OCI-LY1 (cell line): ENCODE measurements around the gene ADAMTSL4.

Experiments
- H2AFZ ChIP-seq: fragments of 200-600 bp; sonication (generic), shearing (Covaris generic); 2 replicates; pipeline ENCODE4 v1.6.0; 2014; ENCODE audit warnings: antibody characterized with exemption, mild to moderate bottlenecking, low read length
- H3F3A ChIP-seq: fragments of 200-600 bp; sonication (generic), shearing (Covaris generic); 2 replicates; pipeline ENCODE4 v1.6.0; 2014; ENCODE audit warnings: mild to moderate bottlenecking, antibody characterized with exemption, low read length, moderate library complexity; ENCODE audit not compliant: insufficient read depth
- H3K27ac ChIP-seq: fragments of 200-600 bp; sonication (generic); 2 replicates; pipeline ENCODE4 v1.5.1; 2014; ENCODE audit warnings: low read length, mixed run types, mild to moderate bottlenecking, low read depth; ENCODE audit not compliant: poor library complexity, severe bottlenecking
- H3K27me3 ChIP-seq: fragments of 200-600 bp; sonication (generic); 2 replicates; pipeline ENCODE4 v1.6.0; 2014; ENCODE audit warnings: antibody characterized with exemption, mild to moderate bottlenecking, low read length, moderate library complexity; ENCODE audit not compliant: insufficient read depth
- H3K36me3 ChIP-seq: fragments of 200-600 bp; sonication (generic); 2 replicates; pipeline ENCODE4 v1.6.1; 2014; ENCODE audit warnings: mild to moderate bottlenecking, antibody characterized with exemption, low read length, moderate library complexity, mixed read lengths; ENCODE audit not compliant: insufficient read depth
- H3K4me1 ChIP-seq: fragments of 200-600 bp; sonication (generic); 2 replicates; pipeline ENCODE4 v1.5.1; 2014; ENCODE audit warnings: mild to moderate bottlenecking, low read length, moderate library complexity; ENCODE audit not compliant: insufficient read depth, severe bottlenecking
- H3K4me2 ChIP-seq: fragments of 200-600 bp; sonication (generic), shearing (Covaris generic); 2 replicates; pipeline ENCODE4 v1.6.1; 2014; ENCODE audit warnings: low read length
- H3K4me3 ChIP-seq: fragments of 200-600 bp; sonication (generic); 2 replicates; pipeline ENCODE4 v1.5.1; 2014; ENCODE audit warnings: low read length, low read depth, mild to moderate bottlenecking, mixed read lengths; ENCODE audit not compliant: poor library complexity, severe bottlenecking
- H3K79me2 ChIP-seq: fragments of 200-600 bp; shearing (Covaris generic); 2 replicates; pipeline ENCODE4 v1.6.1; 2016; ENCODE audit warnings: mixed run types, low read length, mixed read lengths; ENCODE audit not compliant: insufficient read depth
- H3K9ac ChIP-seq: fragments of 200-600 bp; sonication (generic), shearing (Covaris generic); 2 replicates; pipeline ENCODE4 v1.6.1; 2014; ENCODE audit warnings: mild to moderate bottlenecking, low read length, mixed read lengths
- H3K9me2 ChIP-seq: fragments of 200-600 bp; sonication (generic), shearing (Covaris generic); 2 replicates; pipeline ENCODE4 v1.6.1; 2014; ENCODE audit warnings: low read depth, mild to moderate bottlenecking, low read length, mixed read lengths
- H3K9me3 ChIP-seq: fragments of 200-600 bp; shearing (Covaris generic); 2 replicates; pipeline ENCODE4 v1.6.1; 2014; ENCODE audit warnings: low read length, mixed read lengths
- H4K20me1 ChIP-seq: fragments of 200-600 bp; sonication (generic), shearing (Covaris generic); 2 replicates; pipeline ENCODE4 v1.6.0; 2016; ENCODE audit warnings: mild to moderate bottlenecking, low read length; ENCODE audit not compliant: insufficient read depth
- CTCF ChIP-seq: fragments of 200-600 bp; sonication (generic), shearing (Covaris generic); IDR thresholded peaks from 2 replicates; pipeline ENCODE4 v1.5.1; 2017; ENCODE audit warnings: mild to moderate bottlenecking, antibody characterized with exemption, low read length, moderate library complexity, mixed read lengths
- EZH2 ChIP-seq: fragments of 200-600 bp; sonication (generic), shearing (Covaris generic); IDR thresholded peaks from 2 replicates; pipeline ENCODE4 v1.8.0; 2017; ENCODE audit warnings: borderline replicate concordance, mixed run types, mild to moderate bottlenecking, antibody characterized with exemption, low read length, moderate library complexity, mixed read lengths

The ADAMTSL4 gene

GRCh38 chr1:150532860-150533259 lies 16.3 kb upstream of the ADAMTSL4 start:
- TF ChIP-seq EZH2 (no peak), CTCF (no peak)
- Histone ChIP-seq H3K79me2 (no peaks in the 10 kb centered on the region), H3K27me3 (no peaks in the 10 kb centered on the region), H3K27ac (no peak overlapping the region), H3K4me1 (peaks cover 4% of the 10 kb centered on the region), H3F3A (no peaks in the 10 kb centered on the region), H3K9ac (no peak overlapping the region), H3K4me3 (no peak overlapping the region), H3K36me3 (no peaks in the 10 kb centered on the region), H3K9me2 (no peaks in the 10 kb centered on the region), H2AFZ (no peak overlapping the region), H4K20me1 (no peaks in the 10 kb centered on the region), H3K4me2 (no peak overlapping the region), H3K9me3 (no peaks in the 10 kb centered on the region)

- TF ChIP-seq EZH2 (no peak), CTCF (no peak)
- Histone ChIP-seq H3K27me3 (no peaks in the 10 kb centered on the region), H4K20me1 (no peaks in the 10 kb centered on the region), H3K79me2 (no peaks in the 10 kb centered on the region), H2AFZ (no peak overlapping the region), H3K36me3 (no peaks in the 10 kb centered on the region), H3F3A (no peaks in the 10 kb centered on the region), H3K9ac (no peak overlapping the region), H3K4me3 (no peak overlapping the region), H3K27ac (no peak overlapping the region), H3K9me3 (no peaks in the 10 kb centered on the region), H3K9me2 (no peaks in the 10 kb centered on the region), H3K4me2 (no peak overlapping the region), H3K4me1 (peaks cover 4% of the 10 kb centered on the region)
Measured at GRCh38 chr1:150534002-150534401, 15.2 kb upstream of the ADAMTSL4 start.

- H3K4me2 ChIP-seq, result no peak overlapping the region
- no peaks in the 10 kb centered on the region for H3K27me3 ChIP-seq
- no peak overlapping the region for H3K27ac ChIP-seq
- H4K20me1 ChIP-seq, result no peaks in the 10 kb centered on the region
- no peaks in the 10 kb centered on the region for H3K9me2 ChIP-seq
- no peaks in the 10 kb centered on the region for H3F3A ChIP-seq
- no peaks in the 10 kb centered on the region for H3K4me1 ChIP-seq
- H3K79me2 ChIP-seq, result no peaks in the 10 kb centered on the region
- TF ChIP-seq EZH2 (no peak), CTCF (no peak)
- H3K4me3 ChIP-seq, result no peak overlapping the region
- no peaks in the 10 kb centered on the region for H3K9me3 ChIP-seq
- H3K9ac ChIP-seq, result no peak overlapping the region
- H2AFZ ChIP-seq, result no peak overlapping the region
- H3K36me3 ChIP-seq, result no peaks in the 10 kb centered on the region
Measured at GRCh38 chr1:150535511-150536287, 13.5 kb upstream of the ADAMTSL4 start.
